LNCaP clone FGC (cell line): ENCODE results near the gene ORMDL1.

Experiments
- DNase-seq: peaks from one replicate; pipeline ENCODE4 v3.0.0-alpha.2; 2011; ENCODE audit warnings: low read depth
- H3K4me3 ChIP-seq: 2 replicates; pipeline ENCODE4 v1.5.1; 2011; ENCODE audit warnings: mild to moderate bottlenecking, low read depth, low read length, control low read depth
- CTCF ChIP-seq: IDR thresholded peaks from 2 replicates; pipeline ENCODE4 v1.5.1; 2012; ENCODE audit warnings: mild to moderate bottlenecking; ENCODE audit not compliant: control insufficient read depth, insufficient read depth; ENCODE audit errors: extremely low read depth

The ORMDL1 gene

GRCh38 chr2:189751080-189751658 is 33.0 kb downstream of the ORMDL1 start:
- H3K4me3 ChIP-seq: no peak overlapping the region
- peak; percentile 62 for TF ChIP-seq CTCF
- DNase-seq: no peak

- no peak for TF ChIP-seq CTCF
- no peak overlapping the region for H3K4me3 ChIP-seq
- DNase-seq: no peak
These were observed 54.7 kb downstream of the ORMDL1 start for GRCh38 chr2:189729430-189729829.

DNA sequence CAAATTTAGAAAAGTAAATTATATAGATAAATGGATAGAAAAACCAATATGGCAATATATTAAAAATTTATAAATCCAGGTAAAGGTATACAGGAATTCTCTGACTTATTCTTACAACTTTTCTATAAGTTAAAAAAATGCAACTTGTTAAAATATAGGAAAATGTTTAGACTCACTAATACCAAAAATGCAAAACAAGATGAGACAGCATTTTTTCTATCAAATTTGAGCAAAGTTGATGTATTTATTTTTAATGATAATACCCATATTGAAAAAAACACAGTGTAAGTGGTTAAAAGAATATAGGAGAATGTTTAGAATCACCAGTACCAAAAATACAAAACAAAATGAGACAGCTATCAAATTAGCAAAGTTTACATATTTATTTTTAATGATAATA is 57.3 kb downstream of the ORMDL1 start:
- no peak for DNase-seq
- TF ChIP-seq CTCF: no peak
- no peak overlapping the region for H3K4me3 ChIP-seq

GRCh38 chr2:189726271-189726670 is 57.9 kb downstream of the ORMDL1 start:
- DNase-seq: no peak
- no peak overlapping the region for H3K4me3 ChIP-seq
- no peak for TF ChIP-seq CTCF

DNA sequence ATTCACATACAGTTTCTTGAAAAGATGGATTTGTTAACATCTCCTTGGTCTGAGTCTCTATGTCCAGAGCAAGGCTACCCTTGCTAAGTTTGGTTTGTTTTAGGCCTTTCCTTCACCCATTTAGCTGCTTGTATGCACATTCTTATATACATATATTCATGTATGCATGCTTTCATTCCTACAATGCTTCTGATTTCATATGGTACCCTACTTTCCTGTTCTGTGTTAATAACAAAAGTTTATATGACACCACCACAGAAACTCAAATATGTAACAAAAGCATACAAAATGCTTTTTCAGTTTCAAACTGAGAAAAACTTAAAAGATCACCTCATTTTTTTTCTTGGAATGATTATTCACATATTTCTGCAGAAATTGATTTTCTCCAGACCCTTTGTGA is 60.9 kb downstream of the ORMDL1 start:
- no peak for DNase-seq
- no peak overlapping the region for H3K4me3 ChIP-seq
- no peak for TF ChIP-seq CTCF
